Activated T-helper 1 cell treated with anti-CD3 and anti-CD28 coated beads, Interleukin-12 subunit alpha, Interleukin-12 subunit beta, Interleukin-2, Interleukin-4 antibody, amounts not matched to agents 30 ng/mL and 10 ng/mL and 1 ng/mL, durations not matched to agents 14 hours and 24 hours and 36 hours (primary cell): ENCODE measurements around the gene PCNX3. TPM values are rescaled to one million over a fixed set of nuclear protein-coding genes. Genes with fewer than 3 reads are reported as not detected.

Experiments
- DNase-seq: peaks from one replicate; pipeline ENCODE4 v3.0.0; 2021; ENCODE audit warnings: low spot score
- H3K27ac Mint-ChIP-seq: one replicate; pipeline ENCODE4 v1.8.0; 2021; ENCODE audit warnings: mild to moderate bottlenecking, mixed read lengths
- H3K27me3 Mint-ChIP-seq: one replicate; pipeline ENCODE4 v1.8.0; 2022; ENCODE audit warnings: mild to moderate bottlenecking, moderate library complexity, mixed read lengths; ENCODE audit not compliant: insufficient read depth
- H3K36me3 Mint-ChIP-seq: one replicate; pipeline ENCODE4 v1.8.0; 2021; ENCODE audit warnings: low read depth, mixed read lengths
- H3K4me1 Mint-ChIP-seq: one replicate; pipeline ENCODE4 v1.8.0; 2021; ENCODE audit warnings: low read depth, mixed read lengths
- H3K4me3 Mint-ChIP-seq: one replicate; pipeline ENCODE4 v1.8.0; 2021; ENCODE audit warnings: mild to moderate bottlenecking, moderate library complexity, mixed read lengths
- H3K9me3 Mint-ChIP-seq: one replicate; pipeline ENCODE4 v1.8.0; 2021; ENCODE audit warnings: mixed read lengths
- intact Hi-C: fragments of 100-400 bp; cut with micrococcal nuclease; formaldehyde crosslinking; loops from one replicate; pipeline ENCODE4 v1.15.1; 2024
- total RNA-seq: library from RNA; stranded (reverse); gene quantifications from 2 replicates; pipeline ENCODE4 v1.2.3, GENCODE V29; 2022

Gene PCNX3
- total RNA-seq = 55.0 and 55.2 TPM in 2 replicates

DNA sequence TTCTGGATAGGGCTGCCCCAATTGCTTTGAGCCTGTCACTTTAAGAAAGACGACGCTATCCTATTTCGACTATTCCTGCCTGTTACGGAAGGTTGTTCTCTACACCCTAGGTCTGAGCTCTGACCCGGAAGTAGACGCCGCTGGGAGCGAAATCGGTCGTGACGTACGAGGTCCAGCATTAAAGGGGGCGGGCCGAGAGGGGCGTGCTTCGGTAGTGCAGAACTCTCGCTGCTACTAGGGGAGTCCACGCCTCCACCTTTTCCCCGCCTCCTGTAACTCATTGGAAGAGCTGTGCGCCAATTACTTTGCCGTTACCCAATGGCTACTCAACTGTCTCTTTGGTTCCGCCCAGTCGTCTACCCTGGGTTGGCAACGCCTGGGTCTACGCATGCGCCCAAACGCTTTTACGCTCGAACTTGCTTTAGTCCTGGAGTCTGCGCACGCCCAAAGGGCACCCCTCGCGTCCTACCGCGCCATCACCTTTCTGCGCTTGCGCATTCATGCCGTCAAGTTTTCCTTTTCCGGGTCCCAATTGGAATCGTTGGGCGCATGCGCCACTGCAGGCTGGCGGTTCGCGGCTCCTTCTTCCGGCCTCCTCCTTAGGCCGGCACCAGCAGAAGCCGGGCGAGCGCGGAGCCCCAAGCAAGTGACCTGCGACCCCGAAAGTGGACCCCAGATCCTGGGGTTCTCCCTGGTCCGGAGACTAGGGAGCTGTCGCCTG, at the start of gene PCNX3:
TSS of gene PCNX3 (plus strand) at position 548 of the 721 bp plus-strand sequence. CDS start 536 bp downstream, outside the sequence.
- peak within 1 kb of the TSS; percentile 97 for H3K4me3 Mint-ChIP-seq
- peaks cover 27% of the 10 kb centered on the region for H3K4me1 Mint-ChIP-seq
- no peaks in the 10 kb centered on the region for H3K27me3 Mint-ChIP-seq
- no peaks in the 10 kb centered on the region for H3K9me3 Mint-ChIP-seq
- DNase-seq = peak; percentile 100
- intact Hi-C loops = loop anchor here (1.0 to 10.0 kb wide), 18 partner anchors 23 to 839 kb away; partner anchors contain the start of genes BANF1, C11orf68, DRAP1 and EIF1AD
- H3K36me3 Mint-ChIP-seq = peaks cover 29% of the 10 kb centered on the region
- H3K27ac Mint-ChIP-seq = peak within 1 kb of the TSS; percentile 94

DNA sequence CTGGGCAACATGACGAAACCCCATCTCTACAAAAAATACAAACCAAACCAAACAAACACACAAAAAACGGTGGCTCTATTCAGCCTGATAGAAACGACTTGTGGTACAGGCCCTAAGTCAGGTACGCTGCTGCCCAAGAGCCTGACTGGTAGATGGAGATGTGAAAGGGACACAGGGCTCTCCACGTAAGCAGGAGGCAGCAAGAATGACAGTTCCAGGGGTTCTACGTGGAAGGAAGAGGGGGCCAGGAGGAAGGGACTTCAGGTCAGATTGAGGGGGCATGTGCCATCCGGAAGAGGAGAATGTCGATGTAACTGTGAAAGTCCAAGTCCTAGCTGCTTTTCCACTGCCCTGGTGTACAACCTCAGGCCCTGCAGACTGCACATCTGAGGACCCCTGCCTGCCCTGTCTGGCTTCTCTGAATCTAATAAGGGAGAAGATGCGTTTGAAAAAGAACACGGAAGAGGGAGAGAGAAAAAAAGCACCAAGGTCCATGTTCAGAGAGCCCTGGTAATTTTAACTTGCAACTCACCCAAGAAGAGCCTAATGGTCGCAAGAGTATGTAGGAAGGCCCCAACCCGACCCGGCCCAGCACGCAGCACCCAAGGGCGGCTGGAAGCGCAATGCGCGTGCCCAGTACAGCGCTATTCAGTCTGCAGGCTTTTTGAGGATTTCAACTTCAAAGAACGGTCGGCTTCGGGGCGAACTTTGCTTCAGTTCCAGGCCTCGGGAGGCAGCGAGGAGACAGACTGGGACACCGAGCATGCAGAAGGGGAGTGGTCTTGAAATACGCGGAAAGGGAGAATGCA, 46.2 kb upstream of the PCNX3 start:
- Mint-ChIP-seq H3K9me3 (no peaks in the 10 kb centered on the region), H3K36me3 (peaks cover 30% of the 10 kb centered on the region), H3K27ac (peak overlapping the region; percentile 98), H3K27me3 (no peaks in the 10 kb centered on the region), H3K4me1 (peaks cover 64% of the 10 kb centered on the region), H3K4me3 (peak overlapping the region; percentile 99)
- DNase-seq = no peak
- intact Hi-C loops = loop anchor here (1.0 kb wide), 1 partner anchor 10 kb away; no protein-coding TSS in a partner anchor

DNA sequence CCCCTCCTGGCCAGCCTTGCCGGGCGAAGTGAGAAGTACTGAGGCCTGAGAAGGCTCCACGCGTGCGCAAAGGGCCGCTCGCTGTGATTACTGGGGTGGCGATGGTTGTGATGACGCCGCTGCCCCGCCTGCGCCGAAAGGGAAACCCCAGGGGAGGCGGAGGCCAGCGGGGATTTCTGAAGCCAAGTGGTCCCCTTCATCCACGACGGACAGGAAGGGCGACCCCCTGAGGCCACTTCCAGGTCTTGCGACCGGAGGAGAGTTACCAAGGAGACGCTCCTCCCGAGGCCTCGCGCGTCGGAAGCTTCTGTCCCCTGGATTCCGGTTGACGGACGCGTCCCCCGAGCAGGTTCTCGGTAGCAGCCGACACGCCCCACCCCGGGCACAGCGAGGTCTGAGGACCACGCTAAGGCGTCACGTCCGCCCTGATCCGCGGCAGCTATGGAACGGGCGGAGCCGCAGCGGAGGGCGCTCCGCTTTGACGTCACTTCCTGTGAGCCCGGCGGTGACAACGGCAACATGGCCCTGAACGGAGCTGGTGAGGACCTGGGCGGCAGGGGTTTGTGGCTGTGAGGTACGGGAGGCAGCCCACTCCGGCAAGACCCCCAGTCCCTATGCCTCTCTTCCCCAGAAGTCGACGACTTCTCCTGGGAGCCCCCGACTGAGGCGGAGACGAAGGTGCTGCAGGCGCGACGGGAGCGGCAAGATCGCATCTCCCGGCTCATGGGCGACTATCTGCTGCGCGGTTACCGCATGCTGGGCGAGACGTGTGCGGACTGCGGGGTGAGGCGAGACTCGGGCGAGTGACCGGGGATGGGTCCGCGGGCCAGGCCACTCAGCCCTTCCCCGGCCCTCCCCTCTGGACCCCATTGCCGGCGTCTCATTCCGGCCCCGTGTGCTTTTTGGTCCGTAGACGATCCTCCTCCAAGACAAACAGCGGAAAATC, 45.3 kb upstream of the PCNX3 start, which contains the start of gene ZNRD2:
TSS of gene ZNRD2 (plus strand) at position 505 of the 946 bp plus-strand sequence. CDS start at position 520, 15 bp downstream.
- peak; percentile 99 for DNase-seq
- peak within 1 kb of the TSS; percentile 99 for H3K4me3 Mint-ChIP-seq
- peaks cover 64% of the 10 kb centered on the region for H3K4me1 Mint-ChIP-seq
- peaks cover 30% of the 10 kb centered on the region for H3K36me3 Mint-ChIP-seq
- H3K27me3 Mint-ChIP-seq = no peaks in the 10 kb centered on the region
- H3K9me3 Mint-ChIP-seq = no peaks in the 10 kb centered on the region
- intact Hi-C loops = loop anchor here (1.0 to 5.0 kb wide), 16 partner anchors 11 to 693 kb away; partner anchors contain the start of genes ATG2A, CFL1, EHD1 and FRMD8
- peak within 1 kb of the TSS; percentile 98 for H3K27ac Mint-ChIP-seq

DNA sequence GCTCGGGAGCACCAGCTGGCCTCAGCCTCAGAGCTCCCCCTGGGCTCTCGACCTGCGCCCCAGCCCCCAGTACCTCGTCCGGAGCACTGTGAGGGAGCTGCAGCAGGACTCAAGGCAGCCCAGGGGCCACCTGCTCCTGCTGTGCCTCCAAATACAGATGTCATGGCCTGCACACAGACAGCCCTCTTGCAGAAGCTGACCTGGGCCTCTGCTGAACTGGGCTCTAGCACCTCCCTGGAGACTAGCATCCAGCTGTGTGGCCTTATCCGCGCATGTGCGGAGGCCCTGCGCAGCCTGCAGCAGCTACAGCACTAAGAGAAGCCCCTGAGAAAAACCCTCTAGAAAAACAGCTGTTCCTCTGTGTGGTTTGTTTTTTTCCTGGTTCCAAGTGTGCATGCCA, 44.2 kb upstream of the PCNX3 start:
- peaks cover 57% of the 10 kb centered on the region for H3K4me1 Mint-ChIP-seq
- H3K27ac Mint-ChIP-seq = peak overlapping the region; percentile 97
- no peak for DNase-seq
- intact Hi-C loops = loop anchor here (2.0 to 5.0 kb wide), 6 partner anchors 75 to 694 kb away; partner anchors contain the start of genes ATG2A, EHD1, KAT5 and SAC3D1
- H3K9me3 Mint-ChIP-seq = no peaks in the 10 kb centered on the region
- H3K27me3 Mint-ChIP-seq = no peaks in the 10 kb centered on the region
- H3K36me3 Mint-ChIP-seq = peaks cover 30% of the 10 kb centered on the region
- peak overlapping the region; percentile 99 for H3K4me3 Mint-ChIP-seq

DNA sequence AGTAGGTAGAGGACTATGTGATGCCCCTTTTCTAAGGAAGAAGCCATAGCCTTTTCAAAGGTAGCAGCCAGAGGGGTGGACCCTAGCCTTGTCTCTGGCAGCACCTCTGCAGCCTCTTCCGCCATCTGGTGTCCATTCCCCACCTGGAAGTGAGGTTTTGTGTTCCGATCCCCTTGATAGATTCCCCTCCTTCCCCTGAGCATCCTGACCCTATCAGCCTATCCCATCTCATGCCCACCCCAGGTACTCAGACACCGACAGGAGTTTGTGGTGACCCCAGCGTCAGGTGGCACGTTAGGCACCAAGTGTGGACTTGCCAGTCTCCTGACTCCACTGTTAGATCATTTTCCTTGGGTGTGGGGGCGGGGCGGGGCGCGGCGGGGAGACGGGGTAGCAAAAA, 43.6 kb upstream of the PCNX3 start:
- peaks cover 52% of the 10 kb centered on the region for H3K4me1 Mint-ChIP-seq
- peak overlapping the region; percentile 97 for H3K27ac Mint-ChIP-seq
- intact Hi-C loops = loop anchor here (2.0 to 5.0 kb wide), 6 partner anchors 75 to 695 kb away; partner anchors contain the start of genes ATG2A, EHD1, KAT5 and SAC3D1
- DNase-seq = no peak
- H3K4me3 Mint-ChIP-seq = peak overlapping the region; percentile 99
- H3K27me3 Mint-ChIP-seq = no peaks in the 10 kb centered on the region
- H3K9me3 Mint-ChIP-seq = no peaks in the 10 kb centered on the region
- H3K36me3 Mint-ChIP-seq = peaks cover 27% of the 10 kb centered on the region

DNA sequence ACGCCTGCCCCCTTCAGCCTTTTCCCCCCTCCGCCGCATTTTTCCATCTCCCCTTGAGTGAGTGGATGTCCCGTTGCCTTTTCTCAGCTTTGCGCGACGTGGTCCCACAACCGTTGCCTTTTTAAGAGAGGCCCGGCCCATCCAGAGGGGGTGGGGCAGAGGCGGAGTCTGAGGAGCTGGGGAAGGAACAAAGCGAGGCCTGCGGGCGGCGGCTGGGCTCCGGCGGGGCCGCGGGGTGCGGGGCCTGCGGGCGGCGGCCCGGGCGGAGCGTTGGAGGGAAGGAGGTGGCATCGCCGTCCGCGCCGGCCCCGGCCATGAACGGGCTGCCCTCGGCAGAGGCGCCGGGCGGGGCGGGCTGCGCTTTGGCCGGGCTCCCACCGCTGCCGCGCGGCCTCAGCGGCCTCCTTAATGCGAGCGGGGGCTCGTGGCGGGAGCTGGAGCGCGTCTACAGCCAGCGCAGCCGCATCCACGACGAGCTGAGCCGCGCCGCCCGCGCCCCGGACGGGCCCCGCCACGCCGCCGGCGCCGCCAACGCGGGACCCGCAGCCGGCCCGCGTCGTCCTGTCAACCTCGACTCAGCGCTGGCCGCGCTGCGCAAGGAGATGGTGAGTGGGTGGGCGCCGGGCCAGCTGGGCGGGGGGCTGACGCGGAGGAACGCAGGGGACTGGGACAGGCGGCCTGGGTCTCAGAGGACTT, 43.1 kb upstream of the PCNX3 start, which contains the start of gene FAM89B:
TSS of gene FAM89B (plus strand) at position 183 of the 696 bp plus-strand sequence. CDS start at position 315, 132 bp downstream.
- peak; percentile 88 for DNase-seq
- Mint-ChIP-seq H3K4me1 (peaks cover 51% of the 10 kb centered on the region), H3K27ac (peak within 1 kb of the TSS; percentile 97), H3K27me3 (no peaks in the 10 kb centered on the region), H3K36me3 (peaks cover 27% of the 10 kb centered on the region), H3K9me3 (no peaks in the 10 kb centered on the region), H3K4me3 (peak within 1 kb of the TSS; percentile 99)
- intact Hi-C loops = loop anchor here (5.0 kb wide), 3 partner anchors 530 to 695 kb away; partner anchors contain the start of genes ATG2A, EHD1 and SAC3D1

DNA sequence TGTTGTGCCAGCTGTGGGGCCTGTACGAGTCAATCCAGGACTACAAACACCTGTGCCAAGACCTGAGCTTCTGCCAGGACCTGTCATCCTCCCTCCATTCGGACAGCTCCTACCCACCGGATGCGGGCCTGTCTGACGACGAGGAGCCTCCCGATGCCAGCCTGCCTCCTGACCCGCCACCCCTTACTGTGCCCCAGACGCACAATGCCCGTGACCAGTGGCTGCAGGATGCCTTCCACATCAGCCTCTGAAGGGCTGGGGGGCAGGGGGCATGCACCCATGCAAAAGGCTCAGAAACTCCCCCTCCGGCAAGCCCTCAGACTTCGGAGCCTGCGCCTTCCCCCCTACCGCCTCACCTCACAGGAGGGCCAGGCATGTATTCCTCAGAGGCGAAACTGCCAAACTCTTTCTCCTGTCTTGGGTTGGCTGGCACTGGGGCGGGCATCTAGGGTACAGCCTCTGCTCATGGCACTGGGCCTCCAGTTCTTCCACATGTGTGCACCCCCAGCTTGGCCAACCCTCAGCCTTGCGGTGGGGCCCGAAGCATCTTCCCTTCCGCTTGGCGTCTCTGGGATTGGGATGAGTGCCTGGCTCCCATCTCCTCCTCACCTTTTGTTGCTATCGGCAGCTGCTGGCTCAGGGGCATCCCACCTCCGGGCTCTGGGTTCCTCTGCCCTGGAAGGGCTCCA, 42.0 kb upstream of the PCNX3 start:
- Mint-ChIP-seq H3K36me3 (peaks cover 27% of the 10 kb centered on the region), H3K27me3 (no peaks in the 10 kb centered on the region), H3K27ac (peak overlapping the region; percentile 89), H3K4me3 (peak overlapping the region; percentile 89), H3K9me3 (no peaks in the 10 kb centered on the region), H3K4me1 (peaks cover 54% of the 10 kb centered on the region)
- intact Hi-C loops = loop anchor here (1.0 to 5.0 kb wide), 6 partner anchors 33 to 696 kb away; partner anchors contain the start of genes ATG2A, BANF1, EHD1 and EIF1AD
- no peak for DNase-seq

DNA sequence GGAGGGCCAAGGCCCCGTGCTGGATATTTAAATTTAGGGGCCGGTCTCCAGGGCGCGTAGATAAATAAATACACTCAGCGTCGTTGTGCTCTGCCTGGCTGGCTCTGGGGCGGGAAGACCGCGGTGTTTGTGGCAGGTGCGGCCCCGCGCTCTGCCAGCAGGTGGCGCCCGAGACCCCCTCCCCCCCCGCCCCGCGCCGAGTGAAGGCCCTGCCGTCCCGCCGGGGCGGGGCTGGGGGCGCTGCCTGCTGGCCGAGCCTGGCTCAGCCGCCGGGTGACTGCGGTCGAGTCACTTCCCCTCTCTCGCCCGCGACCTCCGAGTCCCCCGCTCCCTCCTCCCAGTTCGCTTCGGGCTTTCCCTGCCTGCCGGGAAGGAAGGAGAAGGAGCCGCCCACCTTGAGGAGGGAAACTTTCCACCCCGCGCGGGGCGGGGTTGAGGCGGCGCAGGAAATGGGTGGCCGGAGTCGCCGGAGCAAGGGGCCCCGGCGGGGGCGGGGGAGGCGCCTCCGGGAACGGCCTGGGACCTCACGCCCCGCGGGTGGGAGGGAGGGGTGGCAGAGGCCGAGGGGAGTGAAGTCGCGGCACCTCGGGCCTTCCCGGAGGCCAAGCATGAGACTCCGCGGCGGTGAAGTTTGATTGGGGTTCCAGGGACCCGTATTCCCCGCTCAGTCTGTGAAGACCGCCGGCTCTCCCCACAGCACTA, 41.3 kb upstream of the PCNX3 start:
- Mint-ChIP-seq H3K9me3 (no peaks in the 10 kb centered on the region), H3K27me3 (no peaks in the 10 kb centered on the region), H3K27ac (peak overlapping the region; percentile 89), H3K4me3 (peak overlapping the region; percentile 89), H3K36me3 (peaks cover 26% of the 10 kb centered on the region), H3K4me1 (peaks cover 50% of the 10 kb centered on the region)
- intact Hi-C loops = loop anchor here (1.0 to 5.0 kb wide), 6 partner anchors 34 to 697 kb away; partner anchors contain the start of genes ATG2A, BANF1, EHD1 and EIF1AD
- DNase-seq = peak; percentile 92

DNA sequence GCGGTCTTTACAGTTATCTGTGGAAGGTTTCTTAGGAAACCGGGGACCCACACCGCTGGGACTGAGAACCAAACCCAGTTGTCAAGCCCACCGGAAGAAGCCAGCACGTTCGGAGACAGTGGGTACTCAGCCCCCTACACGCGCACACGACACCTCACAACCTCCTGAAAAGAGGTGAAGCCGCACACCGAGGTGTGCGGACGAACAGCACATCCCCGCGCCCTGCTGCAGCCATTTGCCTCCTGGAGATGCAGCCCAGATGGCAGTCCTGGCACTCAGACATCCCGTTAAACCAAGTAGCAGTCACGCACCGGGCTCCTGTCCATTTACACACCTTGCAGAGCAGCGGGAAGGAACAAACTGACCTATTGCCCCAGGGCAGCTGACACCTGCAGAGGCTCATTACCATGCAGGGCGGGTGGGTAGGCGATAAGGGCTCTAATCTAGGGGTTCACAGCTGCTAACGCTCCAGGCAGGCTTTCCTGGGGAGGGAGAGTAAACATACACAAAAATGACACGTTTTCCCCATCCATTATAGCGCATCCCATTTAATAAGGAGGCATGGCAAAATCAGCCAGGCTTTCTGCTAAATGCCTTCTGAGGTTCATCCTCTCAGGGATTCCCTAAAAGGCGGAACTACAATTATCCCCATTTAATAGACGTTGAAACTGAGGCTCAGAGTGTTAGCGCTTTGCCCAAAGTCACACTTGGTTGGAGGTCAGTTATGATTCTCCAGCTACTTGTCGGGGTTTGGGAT, 40.6 kb upstream of the PCNX3 start:
- Mint-ChIP-seq H3K4me1 (peaks cover 48% of the 10 kb centered on the region), H3K4me3 (peak overlapping the region; percentile 83), H3K27ac (peak overlapping the region; percentile 88), H3K9me3 (no peaks in the 10 kb centered on the region), H3K36me3 (peaks cover 27% of the 10 kb centered on the region), H3K27me3 (no peaks in the 10 kb centered on the region)
- intact Hi-C loops = loop anchor here (1.0 to 5.0 kb wide), 11 partner anchors 13 to 698 kb away; partner anchors contain the start of genes ATG2A, BANF1, EHD1 and EIF1AD
- DNase-seq = no peak
